ENCODE measurements around the gene SNCG.

DNA sequence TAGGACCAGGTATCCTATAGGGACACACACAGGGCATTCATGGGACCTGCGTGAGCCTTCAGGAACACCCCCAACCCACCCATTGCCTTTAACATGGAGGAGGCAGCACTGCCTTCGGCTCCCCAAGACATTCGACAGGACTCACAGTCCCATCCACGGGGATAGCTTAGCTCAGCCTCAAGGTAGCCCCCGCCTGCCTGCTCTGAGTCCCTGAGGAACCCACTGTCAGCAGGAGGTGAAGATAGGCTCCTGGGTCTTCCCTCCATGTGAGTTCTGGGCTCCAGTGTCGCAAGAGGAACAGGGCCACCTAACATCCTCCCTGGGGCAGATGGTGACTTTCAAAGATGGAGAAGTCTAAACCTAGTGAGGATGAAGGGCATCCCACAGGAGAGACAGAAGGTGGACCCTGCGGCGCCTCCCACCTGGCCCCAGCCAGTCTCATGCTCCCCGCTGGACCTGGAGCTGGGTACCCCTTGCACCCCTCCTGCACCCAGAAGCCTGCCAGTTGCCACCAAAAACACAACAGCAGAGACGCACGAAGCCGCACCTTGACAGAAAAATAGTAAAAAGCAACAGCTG is 5.0 kb downstream of the SNCG start:
- no peak for TF ChIP-seq TAF1 (IDR thresholded peaks at IDR 0.05; ENCODE audit: low read depth)
- no peak for TF ChIP-seq EZH2 (IDR thresholded peaks at IDR 0.05; ENCODE audit: borderline replicate concordance, insufficient read depth, low read length, poor library complexity, severe bottlenecking)
- TF ChIP-seq, protein P1, sequence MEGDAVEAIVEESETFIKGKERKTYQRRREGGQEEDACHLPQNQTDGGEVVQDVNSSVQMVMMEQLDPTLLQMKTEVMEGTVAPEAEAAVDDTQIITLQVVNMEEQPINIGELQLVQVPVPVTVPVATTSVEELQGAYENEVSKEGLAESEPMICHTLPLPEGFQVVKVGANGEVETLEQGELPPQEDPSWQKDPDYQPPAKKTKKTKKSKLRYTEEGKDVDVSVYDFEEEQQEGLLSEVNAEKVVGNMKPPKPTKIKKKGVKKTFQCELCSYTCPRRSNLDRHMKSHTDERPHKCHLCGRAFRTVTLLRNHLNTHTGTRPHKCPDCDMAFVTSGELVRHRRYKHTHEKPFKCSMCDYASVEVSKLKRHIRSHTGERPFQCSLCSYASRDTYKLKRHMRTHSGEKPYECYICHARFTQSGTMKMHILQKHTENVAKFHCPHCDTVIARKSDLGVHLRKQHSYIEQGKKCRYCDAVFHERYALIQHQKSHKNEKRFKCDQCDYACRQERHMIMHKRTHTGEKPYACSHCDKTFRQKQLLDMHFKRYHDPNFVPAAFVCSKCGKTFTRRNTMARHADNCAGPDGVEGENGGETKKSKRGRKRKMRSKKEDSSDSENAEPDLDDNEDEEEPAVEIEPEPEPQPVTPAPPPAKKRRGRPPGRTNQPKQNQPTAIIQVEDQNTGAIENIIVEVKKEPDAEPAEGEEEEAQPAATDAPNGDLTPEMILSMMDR (IDR thresholded peaks at IDR 0.05; ENCODE audit: poor library complexity, severe bottlenecking), result no peak
- TF ChIP-seq POLR2AphosphoS5 (IDR thresholded peaks at IDR 0.05), result no peak
- no peak for TF ChIP-seq RAD21 (conservative IDR thresholded peaks at IDR 0.05)
